H1 (cell line): ENCODE data around the gene IPO11. TPM values are rescaled to one million over a fixed set of nuclear protein-coding genes. Genes with fewer than 3 reads are reported as not detected.

ENCODE experiments used
- BACH1 ChIP-seq: IDR thresholded peaks from 2 replicates; pipeline ENCODE4 v1.6.1; 2012; ENCODE audit warnings: low read length, improper control_type of control experiment
- CBX8 ChIP-seq: fragments of 300-800, 300-1000 bp; sonication (generic); IDR thresholded peaks from 2 replicates; pipeline ENCODE4 v1.7.1; 2016; ENCODE audit warnings: low read depth, low read length, borderline replicate concordance
- RAD21 ChIP-seq, 2 experiments: IDR thresholded peaks in 1 of 2; conservative IDR thresholded peaks in 1 of 2; 2 replicates each; pipeline ENCODE4 v1.6.1; 2011; ENCODE audit warnings: low read depth in 2 of 2, low read length in 2 of 2, improper control_type of control experiment in 1 of 2, inconsistent platforms in 1 of 2, mild to moderate bottlenecking in 1 of 2, moderate library complexity in 1 of 2
- SP1 ChIP-seq: IDR thresholded peaks from 2 replicates; pipeline ENCODE4 v1.6.1; 2011; ENCODE audit warnings: low read depth, low read length
- SP4 ChIP-seq: IDR thresholded peaks from 2 replicates; pipeline ENCODE4 v1.6.1; 2012; ENCODE audit warnings: low read length, inconsistent platforms
- polyA plus RNA-seq, 7 experiments: library from polyadenylated mRNA; depleted of rRNA in 3 of 7; stranded (reverse) in 5 of 7; unstranded in 2 of 7; fragments of >200 nt in 5 of 7; fragments of 200-250 nt in 2 of 7; gene quantifications; 1 replicate in 5 of 7; 2 replicates in 1 of 7; 4 replicates in 1 of 7; pipeline versions ENCODE4 v1.2.1 to v1.2.3, GENCODE V29; 2011 to 2013; ENCODE audit warnings: missing spikeins in 2 of 7, mixed read lengths in 2 of 7
- total RNA-seq: library from RNA; stranded (reverse); fragmentation: NEBNext Ultra II Directional; extraction: Animal tissue kit (Norgen Biotek cat#: 25700); gene quantifications from 2 replicates; pipeline ENCODE4 v1.2.1, GENCODE V29; 2021

Gene IPO11
- total and polyA plus RNA-seq, 2 of the 8 experiments (the other 6 are each of a cell fraction or from before 2014, with no cell fraction given) = 23.6 to 64.4 TPM

GRCh38 chr5:62597314-62597713 is 184.8 kb downstream of the IPO11 start (continued):
- TF ChIP-seq SP1 = no peak
- no peak for TF ChIP-seq SP4
- TF ChIP-seq RAD21 (IDR thresholded peaks at IDR 0.05 in 1 of 2, conservative IDR thresholded peaks at IDR 0.05 in 1 of 2; ENCODE audit: low read depth in 2 of 2, low read length in 2 of 2) = no peak
- no peak for TF ChIP-seq CBX8
- no peak for TF ChIP-seq BACH1
